Kidney epithelial cell (primary cell): Measurements from ENCODE around the gene WT1. TPM values are rescaled to one million over a fixed set of nuclear protein-coding genes. Genes with fewer than 3 reads are reported as not detected.
"Not testable (repeated sequence)": the region's sequence is repeated elsewhere in the genome, so short reads cannot be mapped to it uniquely, and the experiment has no call there.

ENCODE experiments used
- DNase-seq: peaks from one replicate; pipeline ENCODE4 v3.0.0-alpha.2; 2010; ENCODE audit warnings: low read depth
- H3K27me3 ChIP-seq: 2 replicates; pipeline ENCODE4 v1.6.0; 2011; ENCODE audit warnings: low read length; ENCODE audit not compliant: control insufficient read depth, insufficient read depth
- H3K36me3 ChIP-seq: 2 replicates; pipeline ENCODE4 v1.5.1; 2011; ENCODE audit warnings: low read length; ENCODE audit not compliant: control insufficient read depth, insufficient read depth
- H3K4me3 ChIP-seq: 2 replicates; pipeline ENCODE4 v1.5.1; 2011; ENCODE audit warnings: low read depth, mild to moderate bottlenecking, control low read depth, low read length
- total RNA-seq: library from RNA; depleted of rRNA; stranded (reverse); fragments of >200 nt; gene quantifications from 2 replicates; pipeline ENCODE4 v1.2.3, GENCODE V29; 2015
- TF ChIP-seq, protein P1 (sequence below): IDR thresholded peaks from 2 replicates; pipeline ENCODE4 v1.5.1; 2011; ENCODE audit warnings: mild to moderate bottlenecking, moderate library complexity, low read length, control low read depth, inconsistent platforms; ENCODE audit not compliant: insufficient read depth, poor library complexity, severe bottlenecking

Gene WT1
- 8.5 and 12.3 TPM in 2 replicates for total RNA-seq

DNA sequence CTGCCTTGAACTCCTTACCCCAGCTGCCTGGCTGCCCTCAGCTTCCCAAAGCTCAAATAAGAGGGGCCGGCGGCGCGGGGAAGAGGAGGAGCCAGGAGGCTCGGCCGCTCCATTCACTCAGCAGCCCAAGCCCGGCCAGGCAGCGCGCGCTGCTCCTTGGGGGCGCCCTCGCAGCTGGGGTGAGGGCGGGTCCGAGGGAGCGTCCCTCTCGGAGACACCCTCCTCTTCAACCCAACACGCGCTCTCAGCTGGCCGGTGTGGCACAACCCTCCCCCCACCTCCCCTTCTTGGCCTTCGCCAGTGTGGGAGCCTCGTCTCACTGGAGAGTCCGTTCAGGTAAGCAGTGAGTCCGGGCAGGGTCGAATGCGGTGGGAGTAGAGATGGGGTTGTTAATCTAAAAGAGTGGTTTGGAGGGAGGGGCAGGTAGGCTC, at the start of gene WT1:
Gene WT1 (minus strand): TSS at position 29 of the 431 bp plus-strand sequence.
- peaks cover 89% of the 10 kb centered on the region for H3K27me3 ChIP-seq
- H3K36me3 ChIP-seq: no peaks in the 10 kb centered on the region
- TF ChIP-seq, protein P1, sequence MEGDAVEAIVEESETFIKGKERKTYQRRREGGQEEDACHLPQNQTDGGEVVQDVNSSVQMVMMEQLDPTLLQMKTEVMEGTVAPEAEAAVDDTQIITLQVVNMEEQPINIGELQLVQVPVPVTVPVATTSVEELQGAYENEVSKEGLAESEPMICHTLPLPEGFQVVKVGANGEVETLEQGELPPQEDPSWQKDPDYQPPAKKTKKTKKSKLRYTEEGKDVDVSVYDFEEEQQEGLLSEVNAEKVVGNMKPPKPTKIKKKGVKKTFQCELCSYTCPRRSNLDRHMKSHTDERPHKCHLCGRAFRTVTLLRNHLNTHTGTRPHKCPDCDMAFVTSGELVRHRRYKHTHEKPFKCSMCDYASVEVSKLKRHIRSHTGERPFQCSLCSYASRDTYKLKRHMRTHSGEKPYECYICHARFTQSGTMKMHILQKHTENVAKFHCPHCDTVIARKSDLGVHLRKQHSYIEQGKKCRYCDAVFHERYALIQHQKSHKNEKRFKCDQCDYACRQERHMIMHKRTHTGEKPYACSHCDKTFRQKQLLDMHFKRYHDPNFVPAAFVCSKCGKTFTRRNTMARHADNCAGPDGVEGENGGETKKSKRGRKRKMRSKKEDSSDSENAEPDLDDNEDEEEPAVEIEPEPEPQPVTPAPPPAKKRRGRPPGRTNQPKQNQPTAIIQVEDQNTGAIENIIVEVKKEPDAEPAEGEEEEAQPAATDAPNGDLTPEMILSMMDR: no peak
- peak within 1 kb of the TSS; percentile 60 for H3K4me3 ChIP-seq
- DNase-seq: peak; percentile 32

DNA sequence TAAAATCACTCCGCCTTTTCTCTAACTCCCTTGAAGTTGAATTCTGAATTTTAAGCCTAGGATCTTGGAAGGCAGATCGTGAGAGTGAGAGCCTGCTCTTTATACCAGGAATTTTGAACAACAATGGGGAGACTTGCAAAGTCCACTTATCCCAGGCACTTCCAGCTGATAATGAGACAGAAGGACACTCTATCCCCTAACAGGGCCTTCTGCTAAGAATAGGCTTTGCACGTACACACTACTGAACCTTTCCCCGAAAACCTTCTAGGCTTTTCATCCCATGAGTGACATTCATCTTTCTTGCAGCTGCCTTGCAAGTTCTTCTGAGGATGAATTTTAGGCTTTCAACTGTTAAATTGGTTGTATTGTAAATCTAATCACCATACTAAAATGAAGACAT, 44.0 kb upstream of the WT1 start:
- no peak for DNase-seq
- no peaks in the 10 kb centered on the region for H3K36me3 ChIP-seq
- H3K27me3 ChIP-seq: no peaks in the 10 kb centered on the region
- H3K4me3 ChIP-seq: no peak overlapping the region
- TF ChIP-seq, protein P1: no peak

DNA sequence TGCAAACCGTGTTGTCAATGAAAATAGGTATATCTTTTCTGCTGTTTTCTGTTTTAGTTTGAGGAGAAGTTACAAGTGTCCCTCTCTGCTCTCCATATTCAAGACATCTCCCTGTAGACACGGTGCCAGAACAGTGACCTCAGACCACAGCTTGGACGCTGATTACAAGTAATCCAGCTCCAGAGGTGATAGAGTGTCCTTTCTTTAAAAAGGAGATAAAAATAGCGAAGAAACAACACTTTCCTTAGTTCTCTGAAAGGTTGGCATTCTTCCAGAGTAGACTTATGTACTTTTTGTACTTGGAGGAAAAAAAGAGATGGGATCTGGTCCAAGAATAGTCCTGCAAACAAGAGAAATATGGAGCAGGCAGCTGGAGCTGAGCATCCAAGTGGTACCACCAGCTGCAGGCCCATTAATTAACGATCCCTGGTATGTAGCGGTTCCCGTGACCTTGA, 43.0 kb upstream of the WT1 start:
- Histone ChIP-seq H3K27me3 (no peaks in the 10 kb centered on the region), H3K36me3 (no peaks in the 10 kb centered on the region), H3K4me3 (no peak overlapping the region)
- no peak for DNase-seq
- TF ChIP-seq, protein P1: no peak

DNA sequence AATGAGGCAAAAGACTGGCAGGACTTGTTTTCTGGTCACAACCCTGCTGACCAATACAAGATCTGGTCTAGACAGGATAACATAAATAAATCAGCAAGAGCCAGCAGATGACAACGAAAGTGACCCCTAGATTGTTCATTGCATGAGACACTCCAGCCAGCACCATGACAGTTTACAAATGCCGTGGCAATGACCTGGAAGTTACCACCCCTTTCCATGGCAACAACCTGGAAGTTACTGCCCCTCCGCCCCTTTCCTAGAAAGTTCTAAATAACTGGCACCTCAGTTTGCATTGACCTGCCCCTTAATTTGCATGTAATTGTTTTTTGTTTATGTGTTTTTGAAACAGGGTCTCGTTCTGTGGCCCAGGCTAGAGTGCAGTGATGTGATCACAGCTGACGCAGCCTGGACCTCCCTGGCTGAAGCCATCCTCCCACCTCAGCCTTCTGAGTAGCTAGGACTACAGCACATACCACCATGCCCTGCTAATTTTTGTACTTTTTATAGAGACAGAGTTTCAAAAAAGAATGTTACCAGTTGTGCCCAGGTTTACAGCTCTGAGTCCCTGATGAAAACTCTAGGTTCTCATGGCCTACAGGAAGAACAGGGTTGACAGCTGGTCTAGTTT, 38.1 kb upstream of the WT1 start:
- Histone ChIP-seq H3K36me3 (no peaks in the 10 kb centered on the region), H3K4me3 (no peak overlapping the region), H3K27me3 (no peaks in the 10 kb centered on the region)
- DNase-seq: no peak
- TF ChIP-seq, protein P1: no peak

DNA sequence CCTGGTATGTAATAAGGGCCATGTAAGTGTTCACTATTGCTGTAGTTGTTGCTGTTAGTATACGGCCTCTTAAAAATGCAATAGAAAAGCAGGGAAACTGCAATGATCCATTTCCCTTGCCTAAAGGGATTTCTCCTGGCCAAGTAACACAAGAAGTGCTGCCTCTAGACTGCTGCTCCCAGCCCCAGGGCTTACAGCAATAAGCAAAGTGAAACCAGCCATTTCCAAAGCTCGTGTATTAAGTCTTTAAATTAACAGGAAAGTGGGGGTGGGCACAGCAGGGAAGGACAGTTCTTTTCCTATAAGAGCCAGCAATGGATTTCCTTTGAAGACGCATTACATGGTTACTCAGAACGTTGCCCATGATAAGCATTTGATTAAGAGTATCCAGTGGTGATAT, 36.9 kb upstream of the WT1 start:
- Histone ChIP-seq H3K4me3 (no peak overlapping the region), H3K36me3 (no peaks in the 10 kb centered on the region), H3K27me3 (no peaks in the 10 kb centered on the region)
- DNase-seq: no peak
- TF ChIP-seq, protein P1: no peak

DNA sequence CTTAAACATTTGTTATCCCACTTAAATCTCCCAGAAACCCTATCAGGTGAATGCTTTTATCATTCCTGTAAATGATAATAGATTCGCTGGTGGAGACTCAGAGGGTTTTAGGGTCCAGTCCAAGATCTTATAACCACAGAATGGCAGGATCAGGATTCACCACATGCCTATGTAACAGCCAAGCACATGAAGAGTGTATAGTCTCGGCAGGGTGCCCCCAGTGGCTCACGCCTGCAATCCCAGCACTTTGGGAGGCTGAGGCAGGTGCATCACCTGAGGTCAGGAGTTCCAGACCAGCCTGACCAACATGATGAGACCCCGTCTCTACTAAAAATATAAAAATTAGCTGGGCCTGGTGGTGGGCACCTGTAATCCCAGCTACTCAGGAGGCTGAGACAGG, 36.2 kb upstream of the WT1 start:
- not testable (repeated sequence) for H3K27me3 ChIP-seq, H3K36me3 ChIP-seq, DNase-seq

More for the DNA sequence above, 36.2 kb upstream of the WT1 start:
- not testable (repeated sequence) for H3K4me3 ChIP-seq
